H9 (cell line): ENCODE data around the gene CNOT9. TPM values are rescaled to one million over a fixed set of nuclear protein-coding genes. Genes with fewer than 3 reads are reported as not detected.

Experiments used
- DNase-seq: peaks from one replicate; pipeline ENCODE4 v3.0.0-alpha.2; 2017
- H2AFZ ChIP-seq: one replicate; pipeline ENCODE4 v1.6.1; 2013; ENCODE audit warnings: mild to moderate bottlenecking, low read length, control low read depth, moderate library complexity
- H2AK5ac ChIP-seq: 2 replicates; pipeline ENCODE4 v1.6.1; 2013; ENCODE audit warnings: low read length, control low read depth, mixed read lengths; ENCODE audit not compliant: insufficient read length
- H2BK120ac ChIP-seq: one replicate; pipeline ENCODE4 v1.6.1; 2013; ENCODE audit warnings: low read depth, mild to moderate bottlenecking, low read length, control low read depth, inconsistent platforms; ENCODE audit not compliant: poor library complexity, severe bottlenecking
- H2BK12ac ChIP-seq: 2 replicates; pipeline ENCODE4 v1.6.1; 2013; ENCODE audit warnings: low read length, control low read depth, mixed read lengths, low read depth; ENCODE audit not compliant: insufficient read length
- H2BK15ac ChIP-seq: 2 replicates; pipeline ENCODE4 v1.6.1; 2013; ENCODE audit warnings: low read depth, low read length, control low read depth
- H2BK20ac ChIP-seq: one replicate; pipeline ENCODE4 v1.6.1; 2013; ENCODE audit warnings: low read depth, mild to moderate bottlenecking, low read length, control low read depth, inconsistent platforms; ENCODE audit not compliant: poor library complexity, severe bottlenecking
- H2BK5ac ChIP-seq: 2 replicates; pipeline ENCODE4 v1.6.1; 2013; ENCODE audit warnings: low read length, control low read depth, mixed read lengths; ENCODE audit not compliant: insufficient read length
- H3K14ac ChIP-seq: 2 replicates; pipeline ENCODE4 v1.6.1; 2013; ENCODE audit warnings: low read length, control low read depth; ENCODE audit not compliant: insufficient read depth
- H3K18ac ChIP-seq: 2 replicates; pipeline ENCODE4 v1.6.1; 2013; ENCODE audit warnings: low read depth, mild to moderate bottlenecking, mixed read lengths, low read length, control low read depth; ENCODE audit not compliant: insufficient read length
- H3K23ac ChIP-seq: 2 replicates; pipeline ENCODE4 v1.6.1; 2013; ENCODE audit warnings: low read length, control low read depth, mixed read lengths, low read depth; ENCODE audit not compliant: insufficient read length
- H3K23me2 ChIP-seq: 2 replicates; pipeline ENCODE4 v1.6.1; 2013; ENCODE audit warnings: low read depth, mild to moderate bottlenecking, mixed read lengths, low read length, control low read depth; ENCODE audit not compliant: insufficient read length, poor library complexity, severe bottlenecking
- H3K27ac ChIP-seq: 2 replicates; pipeline ENCODE4 v1.5.1; 2013; ENCODE audit warnings: low read length, control low read depth, mixed read lengths, low read depth; ENCODE audit not compliant: insufficient read length
- H3K27me3 ChIP-seq: 2 replicates; pipeline ENCODE4 v1.6.1; 2013; ENCODE audit warnings: low read length, control low read depth, inconsistent platforms; ENCODE audit not compliant: insufficient read depth
- H3K4ac ChIP-seq: 2 replicates; pipeline ENCODE4 v1.6.1; 2013; ENCODE audit warnings: low read depth, mild to moderate bottlenecking, control low read depth, inconsistent platforms, low read length, moderate library complexity
- H3K4me1 ChIP-seq: 2 replicates; pipeline ENCODE4 v1.6.1; 2013; ENCODE audit warnings: low read length, control low read depth, inconsistent platforms; ENCODE audit not compliant: insufficient read depth
- H3K4me2 ChIP-seq: 2 replicates; pipeline ENCODE4 v1.6.1; 2013; ENCODE audit warnings: low read length, control low read depth, mixed read lengths; ENCODE audit not compliant: insufficient read length, insufficient read depth
- H3K56ac ChIP-seq: 2 replicates; pipeline ENCODE4 v1.6.1; 2013; ENCODE audit warnings: low read depth, mild to moderate bottlenecking, mixed read lengths, low read length, control low read depth; ENCODE audit not compliant: insufficient read length
- H3K79me1 ChIP-seq: 2 replicates; pipeline ENCODE4 v1.6.1; 2013; ENCODE audit warnings: low read depth, mild to moderate bottlenecking, moderate library complexity, low read length, control low read depth, inconsistent platforms; ENCODE audit not compliant: insufficient read depth, poor library complexity, severe bottlenecking
- H3K79me2 ChIP-seq: 2 replicates; pipeline ENCODE4 v1.6.1; 2013; ENCODE audit warnings: low read length, control low read depth, inconsistent platforms; ENCODE audit not compliant: insufficient read depth
- H3K9ac ChIP-seq: 2 replicates; pipeline ENCODE4 v1.6.1; 2013; ENCODE audit warnings: low read length, control low read depth, mixed read lengths; ENCODE audit not compliant: insufficient read length; ENCODE audit errors: extremely low read depth
- H3K9me3 ChIP-seq: one replicate; pipeline ENCODE4 v1.6.1; 2013; ENCODE audit warnings: low read depth, low read length, inconsistent platforms; ENCODE audit not compliant: control insufficient read depth
- H3T11ph ChIP-seq: one replicate; pipeline ENCODE4 v1.6.1; 2013; ENCODE audit warnings: mild to moderate bottlenecking, low read length, control low read depth, inconsistent platforms
- H4K20me1 ChIP-seq: one replicate; pipeline ENCODE4 v1.6.1; 2013; ENCODE audit not compliant: control insufficient read depth, insufficient read length, insufficient read depth
- H4K5ac ChIP-seq: 2 replicates; pipeline ENCODE4 v1.6.1; 2013; ENCODE audit warnings: low read depth, mild to moderate bottlenecking, mixed read lengths, low read length, control low read depth; ENCODE audit not compliant: insufficient read length
- H4K8ac ChIP-seq: replicated peaks from 2 replicates; pipeline ENCODE4 v1.6.1; 2013; ENCODE audit warnings: low read length, control low read depth, mixed read lengths, low read depth; ENCODE audit not compliant: insufficient read length
- H4K91ac ChIP-seq: 2 replicates; pipeline ENCODE4 v1.6.1; 2013; ENCODE audit warnings: low read depth, mild to moderate bottlenecking, moderate library complexity, mixed read lengths, low read length, control low read depth; ENCODE audit not compliant: insufficient read length
- H3K27ac Mint-ChIP-seq, 3 experiments: 2 replicates in 2 of 3; 3 replicates in 1 of 3; pipeline ENCODE4 v1.8.0; 2020 to 2021; ENCODE audit warnings: mixed read lengths in 3 of 3, mild to moderate bottlenecking in 1 of 3, moderate library complexity in 1 of 3
- H3K27me3 Mint-ChIP-seq: 2 replicates; pipeline ENCODE4 v1.8.0; 2021; ENCODE audit warnings: low read depth, mild to moderate bottlenecking, moderate library complexity, mixed read lengths
- H3K36me3 Mint-ChIP-seq, 3 experiments: 2 replicates in 2 of 3; 3 replicates in 1 of 3; pipeline ENCODE4 v1.8.0; 2020 to 2021; ENCODE audit warnings: low read depth in 3 of 3, mixed read lengths in 3 of 3; ENCODE audit not compliant: insufficient read depth in 1 of 3
- H3K4me1 Mint-ChIP-seq, 2 experiments: 2 replicates each; pipeline ENCODE4 v1.8.0; 2020; ENCODE audit warnings: mixed read lengths in 2 of 2
- H3K4me3 Mint-ChIP-seq, 2 experiments: 2 replicates in 1 of 2; 3 replicates in 1 of 2; pipeline ENCODE4 v1.8.0; 2020 to 2021; ENCODE audit warnings: mild to moderate bottlenecking in 2 of 2, mixed read lengths in 2 of 2, moderate library complexity in 1 of 2
- H3K9me3 Mint-ChIP-seq, 2 experiments: 2 replicates in 1 of 2; 3 replicates in 1 of 2; pipeline ENCODE4 v1.8.0; 2020; ENCODE audit warnings: mild to moderate bottlenecking in 2 of 2, mixed read lengths in 2 of 2, moderate library complexity in 1 of 2
- CTCF ChIP-seq: fragments of 200-600 bp; sonication (generic); conservative IDR thresholded peaks from 3 replicates; pipeline ENCODE4 v1.8.0; 2021; ENCODE audit warnings: antibody characterized with exemption, mild to moderate bottlenecking
- WGBS: extraction: QIAGEN DNeasy Blood & Tissue Kit; methylation state at CpG from one replicate; pipeline ENCODE4 v1.1.7; 2013; ENCODE audit warnings: missing lambda C conversion rate, low lambda C conversion rate, mixed read lengths; ENCODE audit not compliant: insufficient read length; ENCODE audit errors: extremely low coverage; 5-methylcytosine and 5-hydroxymethylcytosine counted together
- total RNA-seq: library from RNA; stranded (reverse); gene quantifications from 2 replicates; pipeline ENCODE4 v1.2.1, GENCODE V29; 2021

CNOT9 gene
- total RNA-seq, 1 experiment from 2014 or later, result 91.2 TPM

GRCh38 chr2:218582076-218582475, 13.4 kb downstream of the CNOT9 start:
- H3K27ac ChIP-seq, result no peak overlapping the region
- no peak overlapping the region for H3K4me2 ChIP-seq
- H4K8ac ChIP-seq, result no peak overlapping the region
- Mint-ChIP-seq H3K9me3 (no peaks in the 10 kb centered on the region), H3K36me3 (peaks cover 36 to 64% (median 62%) of the 10 kb centered on the region in 3 experiments; a peak in 6 of 7 replicates), H3K4me3 (no peak overlapping the region), H3K27ac (peak overlapping the region in 1 of 3 experiments; percentile 85; a peak in 3 of 7 replicates), H3K27me3 (no peaks in the 10 kb centered on the region), H3K4me1 (peaks cover 18 to 24% of the 10 kb centered on the region in 2 experiments)
- no peak for TF ChIP-seq CTCF
- no peak overlapping the region for H2BK20ac ChIP-seq
- H3K23me2 ChIP-seq, result no peaks in the 10 kb centered on the region
- no peak overlapping the region for H2BK15ac ChIP-seq
- no peaks in the 10 kb centered on the region for H3K9me3 ChIP-seq
- H3K79me2 ChIP-seq, result peaks cover 11% of the 10 kb centered on the region; the same call in 1 of the 2 replicates
- no peak overlapping the region for H2BK120ac ChIP-seq
- no peak overlapping the region for H2BK12ac ChIP-seq
- peaks cover 2% of the 10 kb centered on the region for H3K79me1 ChIP-seq
- H3K4ac ChIP-seq, result no peak overlapping the region
- H2AK5ac ChIP-seq, result no peak overlapping the region
- no peak overlapping the region for H3K14ac ChIP-seq
- no peak overlapping the region for H2AFZ ChIP-seq
- H2BK5ac ChIP-seq, result no peak overlapping the region
- DNase-seq, result no peak
- H4K91ac ChIP-seq, result no peak overlapping the region
- WGBS, result no CpG with 5 or more reads among the region's 7 CpGs
- no peaks in the 10 kb centered on the region for H3K27me3 ChIP-seq
- no peak overlapping the region for H3K9ac ChIP-seq
- no peak overlapping the region for H3K23ac ChIP-seq
- H3K18ac ChIP-seq, result no peak overlapping the region
- H4K5ac ChIP-seq, result no peak overlapping the region
- no peak overlapping the region for H3T11ph ChIP-seq
- H3K4me1 ChIP-seq, result peaks cover 9% of the 10 kb centered on the region
- no peaks in the 10 kb centered on the region for H4K20me1 ChIP-seq
- no peak overlapping the region for H3K56ac ChIP-seq
